Natural killer cell (primary cell): Measurements from ENCODE around the gene FYN. TPM values are rescaled to one million over a fixed set of nuclear protein-coding genes. Genes with fewer than 3 reads are reported as not detected.

ENCODE experiments used
- ATAC-seq, 3 donors: fragments of 150-1000 bp in 2 of 3; fragments of 200-7000 bp in 1 of 3; cut with Tn5 transposase; 1 replicate in 1 of 3; 2 replicates in 2 of 3; pipeline ENCODE4 v1.10.0; 2021; ENCODE audit warnings: mild to moderate bottlenecking in 2 of 3, moderate library complexity in 2 of 3
- DNase-seq, 2 donors: peaks; one replicate each; pipeline versions ENCODE4 v3.0.0 to v3.0.0-alpha.2; 2013 to 2021; ENCODE audit warnings: mixed read lengths in 1 of 2
- H3K27ac ChIP-seq: one replicate; pipeline ENCODE4 v1.5.1; 2013; ENCODE audit warnings: mild to moderate bottlenecking, low read length
- H3K27me3 ChIP-seq: one replicate; pipeline ENCODE4 v1.6.1; 2013; ENCODE audit warnings: low read length; ENCODE audit not compliant: control insufficient read depth, insufficient read depth
- H3K36me3 ChIP-seq: one replicate; pipeline ENCODE4 v1.6.1; 2013; ENCODE audit warnings: low read length; ENCODE audit not compliant: control insufficient read depth, insufficient read depth
- H3K4me1 ChIP-seq: one replicate; pipeline ENCODE4 v1.6.1; 2013; ENCODE audit warnings: low read length; ENCODE audit not compliant: control insufficient read depth, insufficient read depth
- H3K4me3 ChIP-seq: one replicate; pipeline ENCODE4 v1.5.1; 2013; ENCODE audit warnings: low read length
- H3K9me3 ChIP-seq: one replicate; pipeline ENCODE4 v1.6.1; 2013; ENCODE audit warnings: low read length; ENCODE audit not compliant: control insufficient read depth, insufficient read depth
- H3K27ac Mint-ChIP-seq, 2 donors: one replicate each; pipeline ENCODE4 v1.8.0; 2022; ENCODE audit warnings: mild to moderate bottlenecking in 2 of 2, mixed read lengths in 2 of 2, moderate library complexity in 1 of 2
- H3K27me3 Mint-ChIP-seq, 2 donors: one replicate each; pipeline ENCODE4 v1.8.0; 2022; ENCODE audit warnings: low read depth in 2 of 2, mixed read lengths in 2 of 2
- H3K36me3 Mint-ChIP-seq: one replicate; pipeline ENCODE4 v1.8.0; 2022; ENCODE audit warnings: mixed read lengths
- H3K4me1 Mint-ChIP-seq, 2 donors: one replicate each; pipeline ENCODE4 v1.8.0; 2022; ENCODE audit warnings: mixed read lengths in 2 of 2
- H3K4me3 Mint-ChIP-seq: one replicate; pipeline ENCODE4 v1.8.0; 2022; ENCODE audit warnings: mild to moderate bottlenecking, moderate library complexity, mixed read lengths
- H3K9me3 Mint-ChIP-seq, 2 donors: one replicate each; pipeline ENCODE4 v1.8.0; 2022; ENCODE audit warnings: mixed read lengths in 2 of 2
- WGBS: methylation state at CpG from one replicate; pipeline ENCODE4 v1.1.7; 2013; ENCODE audit warnings: missing lambda C conversion rate; ENCODE audit not compliant: insufficient coverage; 5-methylcytosine and 5-hydroxymethylcytosine counted together
- intact Hi-C: fragments of 100-400 bp; cut with micrococcal nuclease; formaldehyde crosslinking; loops from one replicate; pipeline ENCODE4 v1.14.2; 2022
- total RNA-seq, 4 donors: library from RNA; stranded (reverse); fragments of 120-200 nt in 1 of 4; gene quantifications; one replicate each; pipeline versions ENCODE4 v1.2.3 to v1.2.4, GENCODE V29; 2013 to 2022
- TF ChIP-seq, protein P1 (sequence below): fragments of 200-600 bp; IDR thresholded peaks from one replicate; pipeline ENCODE4 v1.8.0; 2022; ENCODE audit warnings: antibody characterized with exemption

FYN gene
- total RNA-seq, 3 donors from 2014 or later (not counting 1 experiment from before 2014, with no cell fraction given), result 616 to 757 (median 713) TPM

DNA sequence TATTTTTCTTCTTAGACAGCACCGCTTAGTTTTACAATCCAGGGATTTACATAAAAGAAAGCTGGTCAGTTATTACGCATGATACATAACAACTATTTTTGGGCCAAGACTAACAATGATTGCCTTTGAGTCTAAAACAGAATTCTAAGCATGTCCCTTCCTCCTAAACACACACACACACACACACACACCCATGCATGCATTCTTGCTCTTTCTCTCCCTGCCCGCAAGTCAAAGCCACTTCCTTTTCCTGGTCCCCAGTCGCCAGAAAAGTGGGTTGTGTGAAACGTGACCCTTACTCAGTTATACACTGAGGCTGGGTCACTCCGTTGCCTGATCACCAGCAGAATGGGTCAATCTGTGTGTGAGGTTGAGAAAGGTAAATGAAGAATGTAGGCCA is 31.4 kb downstream of the FYN start:
- Mint-ChIP-seq H3K9me3 (no peaks in the 10 kb centered on the region), H3K4me1 (no peaks in the 10 kb centered on the region), H3K4me3 (no peak overlapping the region), H3K27me3 (no peaks in the 10 kb centered on the region), H3K27ac (no peak overlapping the region), H3K36me3 (no peaks in the 10 kb centered on the region)
- DNase-seq (peak in 1 of 2 donors; percentile 70), ATAC-seq (no peak)
- H3K4me3 ChIP-seq, result no peak overlapping the region
- H3K36me3 ChIP-seq, result peaks cover 7% of the 10 kb centered on the region
- TF ChIP-seq, protein P1, sequence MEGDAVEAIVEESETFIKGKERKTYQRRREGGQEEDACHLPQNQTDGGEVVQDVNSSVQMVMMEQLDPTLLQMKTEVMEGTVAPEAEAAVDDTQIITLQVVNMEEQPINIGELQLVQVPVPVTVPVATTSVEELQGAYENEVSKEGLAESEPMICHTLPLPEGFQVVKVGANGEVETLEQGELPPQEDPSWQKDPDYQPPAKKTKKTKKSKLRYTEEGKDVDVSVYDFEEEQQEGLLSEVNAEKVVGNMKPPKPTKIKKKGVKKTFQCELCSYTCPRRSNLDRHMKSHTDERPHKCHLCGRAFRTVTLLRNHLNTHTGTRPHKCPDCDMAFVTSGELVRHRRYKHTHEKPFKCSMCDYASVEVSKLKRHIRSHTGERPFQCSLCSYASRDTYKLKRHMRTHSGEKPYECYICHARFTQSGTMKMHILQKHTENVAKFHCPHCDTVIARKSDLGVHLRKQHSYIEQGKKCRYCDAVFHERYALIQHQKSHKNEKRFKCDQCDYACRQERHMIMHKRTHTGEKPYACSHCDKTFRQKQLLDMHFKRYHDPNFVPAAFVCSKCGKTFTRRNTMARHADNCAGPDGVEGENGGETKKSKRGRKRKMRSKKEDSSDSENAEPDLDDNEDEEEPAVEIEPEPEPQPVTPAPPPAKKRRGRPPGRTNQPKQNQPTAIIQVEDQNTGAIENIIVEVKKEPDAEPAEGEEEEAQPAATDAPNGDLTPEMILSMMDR, result no peak
- peaks cover 83% of the 10 kb centered on the region for H3K4me1 ChIP-seq
- H3K27me3 ChIP-seq, result no peaks in the 10 kb centered on the region
- no peaks in the 10 kb centered on the region for H3K9me3 ChIP-seq
- WGBS, result 10% methylated on average over 6 of the region's 6 CpGs
- intact Hi-C loops, result no loop called here
- H3K27ac ChIP-seq, result peak overlapping the region; percentile 49

DNA sequence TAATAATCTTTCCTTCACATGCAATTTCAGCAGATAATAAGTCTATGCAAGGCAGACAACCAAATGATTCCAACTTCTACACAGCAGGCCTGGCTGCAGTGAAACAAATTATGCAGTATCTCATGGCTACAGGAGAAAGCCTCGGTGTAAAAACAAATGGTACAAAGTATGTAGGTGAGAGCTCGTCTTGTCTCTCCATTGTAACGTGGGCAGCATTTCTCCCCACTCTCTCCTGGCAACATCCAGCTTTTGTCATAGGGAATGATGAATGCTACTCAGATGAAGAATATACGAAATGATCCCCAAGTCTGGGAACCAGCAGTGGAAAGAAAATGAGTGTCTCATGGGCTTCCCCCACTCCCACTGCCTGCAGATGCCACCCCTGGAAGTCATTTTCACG is 32.4 kb downstream of the FYN start:
- Histone ChIP-seq H3K27me3 (no peaks in the 10 kb centered on the region), H3K36me3 (peaks cover 5% of the 10 kb centered on the region), H3K4me1 (peaks cover 84% of the 10 kb centered on the region), H3K4me3 (no peak overlapping the region), H3K9me3 (no peaks in the 10 kb centered on the region), H3K27ac (peak overlapping the region; percentile 12)
- H3K27me3 Mint-ChIP-seq, result no peaks in the 10 kb centered on the region
- no peak for ATAC-seq
- no peaks in the 10 kb centered on the region for H3K36me3 Mint-ChIP-seq
- H3K9me3 Mint-ChIP-seq, result no peaks in the 10 kb centered on the region
- H3K4me3 Mint-ChIP-seq, result no peak overlapping the region
- no peak overlapping the region for H3K27ac Mint-ChIP-seq
- TF ChIP-seq, protein P1, result no peak
- 67% methylated on average over 2 of the region's 5 CpGs for WGBS
- peaks cover 7 to 8% of the 10 kb centered on the region in 2 donors for H3K4me1 Mint-ChIP-seq
- intact Hi-C loops, result no loop called here
- DNase-seq, result no peak

DNA sequence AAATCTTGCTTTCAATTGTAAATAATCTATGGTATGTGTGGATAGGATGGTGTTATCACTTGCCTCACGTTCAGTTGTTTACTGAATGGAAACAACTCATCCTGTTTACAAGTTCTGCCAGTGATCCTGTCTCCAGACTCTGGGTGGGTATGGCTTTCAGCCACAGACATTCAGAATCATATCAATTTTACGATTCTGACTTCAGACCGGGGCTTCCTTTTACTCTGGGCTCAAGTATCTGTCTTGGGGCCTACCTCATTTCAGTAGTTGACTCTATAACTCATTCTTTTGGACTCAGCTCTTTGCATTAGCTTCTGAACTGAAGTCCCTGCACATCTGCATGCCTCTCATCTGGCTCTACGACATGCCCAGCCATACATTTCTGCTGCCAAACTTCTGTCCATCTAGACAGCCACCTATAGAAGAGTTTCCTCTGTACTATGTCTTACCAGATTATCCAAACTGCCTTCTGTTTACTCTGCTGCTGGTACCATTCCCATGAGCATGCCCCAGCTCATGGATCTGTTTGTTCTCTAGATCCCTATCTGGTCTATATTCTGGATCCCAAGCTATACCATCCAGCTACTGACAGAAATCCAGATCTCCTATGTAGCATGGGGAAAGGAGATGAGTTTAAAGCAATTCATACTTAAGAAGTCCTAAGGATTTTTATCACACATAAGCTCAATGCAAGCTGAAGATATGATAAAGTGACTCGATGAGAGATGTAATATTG is 34.3 kb downstream of the FYN start:
- TF ChIP-seq, protein P1, result no peak
- no peaks in the 10 kb centered on the region for H3K27me3 ChIP-seq
- WGBS, result 47% methylated on average over 4 of the region's 5 CpGs
- H3K27me3 Mint-ChIP-seq, result no peaks in the 10 kb centered on the region
- peaks cover 24 to 25% of the 10 kb centered on the region in 2 donors for H3K4me1 Mint-ChIP-seq
- H3K27ac Mint-ChIP-seq, result no peak overlapping the region
- H3K4me3 ChIP-seq, result no peak overlapping the region
- DNase-seq (no peak), ATAC-seq (no peak)
- peaks cover 77% of the 10 kb centered on the region for H3K4me1 ChIP-seq
- intact Hi-C loops, result loop anchor here (5.0 to 10.0 kb wide), 3 partner anchors 87 to 156 kb away; no protein-coding TSS in a partner anchor
- H3K9me3 Mint-ChIP-seq, result no peaks in the 10 kb centered on the region
- H3K4me3 Mint-ChIP-seq, result peak overlapping the region; percentile 70
- peak overlapping the region; percentile 89 for H3K27ac ChIP-seq
- H3K36me3 Mint-ChIP-seq, result no peaks in the 10 kb centered on the region
- H3K9me3 ChIP-seq, result no peaks in the 10 kb centered on the region
- no peaks in the 10 kb centered on the region for H3K36me3 ChIP-seq
